ENCODE measurements around the gene IQCM.

Gene IQCM

GRCh38 chr4:149605601-149606378 lies 209.9 kb downstream of the IQCM start:
- H3K4me2 ChIP-seq, result no peak overlapping the region
- no peaks in the 10 kb centered on the region for H4K20me1 ChIP-seq
- no peak for TF ChIP-seq Cebpa-rat (IDR thresholded peaks at IDR 0.05)

GRCh38 chr4:149604827-149605226 lies 210.8 kb downstream of the IQCM start:
- no peak overlapping the region for H3K9ac ChIP-seq
- H3K4me3 ChIP-seq, result no peak overlapping the region
- H3K9me3 ChIP-seq, result no peaks in the 10 kb centered on the region
- no peak overlapping the region for H3K4me2 ChIP-seq
- no peaks in the 10 kb centered on the region for H3K4me1 ChIP-seq
- no peak for TF ChIP-seq Cebpa-rat (IDR thresholded peaks at IDR 0.05)
- no peaks in the 10 kb centered on the region for H4K20me1 ChIP-seq
- H3K27me3 ChIP-seq, result no peaks in the 10 kb centered on the region
- no peaks in the 10 kb centered on the region for H3K36me3 ChIP-seq
- no peak overlapping the region for H3K27ac ChIP-seq

More at GRCh38 chr4:149605601-149606378, 209.9 kb downstream of the IQCM start:
- Histone ChIP-seq H3K27ac (no peak overlapping the region), H3K27me3 (no peaks in the 10 kb centered on the region), H3K9ac (no peak overlapping the region), H3K36me3 (no peaks in the 10 kb centered on the region), H3K4me1 (no peaks in the 10 kb centered on the region), H3K9me3 (no peaks in the 10 kb centered on the region), H3K4me3 (no peak overlapping the region)

GRCh38 chr4:149595500-149595899 lies 220.1 kb downstream of the IQCM start:
- Histone ChIP-seq H3K9ac (no peak overlapping the region), H3K36me3 (no peaks in the 10 kb centered on the region), H3K9me3 (no peaks in the 10 kb centered on the region), H3K4me3 (no peak overlapping the region), H3K4me1 (no peaks in the 10 kb centered on the region), H3K27ac (no peak overlapping the region), H4K20me1 (no peaks in the 10 kb centered on the region), H3K27me3 (no peaks in the 10 kb centered on the region), H3K4me2 (no peak overlapping the region)
- TF ChIP-seq Cebpa-rat (IDR thresholded peaks at IDR 0.05), result no peak

- no peaks in the 10 kb centered on the region for H3K27me3 ChIP-seq
- H3K27ac ChIP-seq, result no peak overlapping the region
- no peak overlapping the region for H3K9ac ChIP-seq
- H3K36me3 ChIP-seq, result no peaks in the 10 kb centered on the region
- no peak for TF ChIP-seq Cebpa-rat (IDR thresholded peaks at IDR 0.05)
- H3K4me2 ChIP-seq, result no peak overlapping the region
- no peaks in the 10 kb centered on the region for H3K4me1 ChIP-seq
- no peaks in the 10 kb centered on the region for H4K20me1 ChIP-seq
- H3K4me3 ChIP-seq, result no peak overlapping the region
- H3K9me3 ChIP-seq, result no peaks in the 10 kb centered on the region
Measured at GRCh38 chr4:149589826-149590225, 225.8 kb downstream of the IQCM start.

GRCh38 chr4:149584722-149585121 lies 230.9 kb downstream of the IQCM start:
- no peak for TF ChIP-seq Cebpa-rat (IDR thresholded peaks at IDR 0.05)
- H3K9me3 ChIP-seq, result no peaks in the 10 kb centered on the region
- H3K9ac ChIP-seq, result no peak overlapping the region
- no peaks in the 10 kb centered on the region for H4K20me1 ChIP-seq
- no peak overlapping the region for H3K4me2 ChIP-seq
- no peaks in the 10 kb centered on the region for H3K36me3 ChIP-seq
- H3K4me1 ChIP-seq, result no peaks in the 10 kb centered on the region
- H3K27me3 ChIP-seq, result no peaks in the 10 kb centered on the region
- H3K27ac ChIP-seq, result no peak overlapping the region
- no peak overlapping the region for H3K4me3 ChIP-seq

GRCh38 chr4:149574971-149575370 lies 240.7 kb downstream of the IQCM start:
- Histone ChIP-seq H3K9me3 (no peaks in the 10 kb centered on the region), H3K4me2 (no peak overlapping the region), H3K9ac (no peak overlapping the region), H3K27ac (no peak overlapping the region), H3K4me3 (no peak overlapping the region), H4K20me1 (no peaks in the 10 kb centered on the region), H3K27me3 (no peaks in the 10 kb centered on the region), H3K4me1 (no peaks in the 10 kb centered on the region), H3K36me3 (no peaks in the 10 kb centered on the region)
- no peak for TF ChIP-seq Cebpa-rat (IDR thresholded peaks at IDR 0.05)

GRCh38 chr4:149572716-149573115 lies 242.9 kb downstream of the IQCM start:
- Histone ChIP-seq H3K27me3 (no peaks in the 10 kb centered on the region), H3K9ac (no peak overlapping the region), H4K20me1 (no peaks in the 10 kb centered on the region), H3K36me3 (no peaks in the 10 kb centered on the region), H3K4me3 (no peak overlapping the region), H3K27ac (no peak overlapping the region), H3K4me2 (no peak overlapping the region), H3K4me1 (no peaks in the 10 kb centered on the region), H3K9me3 (no peaks in the 10 kb centered on the region)
- TF ChIP-seq Cebpa-rat (IDR thresholded peaks at IDR 0.05), result peak; percentile 36; the same call in 1 of the 2 replicates

- TF ChIP-seq Cebpa-rat (IDR thresholded peaks at IDR 0.05), result no peak
- no peak overlapping the region for H3K27ac ChIP-seq
Measured at GRCh38 chr4:149555799-149556198, 259.8 kb downstream of the IQCM start.

GRCh38 chr4:149555146-149555545 lies 260.5 kb downstream of the IQCM start:
- Histone ChIP-seq H3K9ac (no peak overlapping the region), H3K27ac (no peak overlapping the region), H4K20me1 (no peaks in the 10 kb centered on the region), H3K4me1 (no peaks in the 10 kb centered on the region), H3K36me3 (no peaks in the 10 kb centered on the region), H3K4me2 (no peak overlapping the region), H3K27me3 (no peaks in the 10 kb centered on the region), H3K4me3 (no peak overlapping the region), H3K9me3 (no peaks in the 10 kb centered on the region)
- TF ChIP-seq Cebpa-rat (IDR thresholded peaks at IDR 0.05), result no peak

More at GRCh38 chr4:149555799-149556198, 259.8 kb downstream of the IQCM start:
- Histone ChIP-seq H3K4me3 (no peak overlapping the region), H3K9me3 (no peaks in the 10 kb centered on the region), H3K27me3 (no peaks in the 10 kb centered on the region), H3K4me1 (no peaks in the 10 kb centered on the region), H3K9ac (no peak overlapping the region), H3K36me3 (no peaks in the 10 kb centered on the region), H3K4me2 (no peak overlapping the region), H4K20me1 (no peaks in the 10 kb centered on the region)

- Histone ChIP-seq H3K9ac (no peak overlapping the region), H3K27ac (no peak overlapping the region), H3K4me1 (no peaks in the 10 kb centered on the region), H3K36me3 (no peaks in the 10 kb centered on the region), H3K9me3 (no peaks in the 10 kb centered on the region), H4K20me1 (no peaks in the 10 kb centered on the region), H3K27me3 (no peaks in the 10 kb centered on the region), H3K4me2 (no peak overlapping the region), H3K4me3 (no peak overlapping the region)
- TF ChIP-seq Cebpa-rat (IDR thresholded peaks at IDR 0.05), result no peak
Measured at GRCh38 chr4:149553959-149554520, 261.6 kb downstream of the IQCM start.
